ENCODE measurements around the gene GPHA2. TPM values are rescaled to one million over a fixed set of nuclear protein-coding genes. Genes with fewer than 3 reads are reported as not detected.

GPHA2 gene
- total and polyA plus RNA-seq, 2 of the 13 experiments (the other 11 are each of a cell fraction or from before 2014, with no cell fraction given) = 13.0 to 19.1 TPM

DNA sequence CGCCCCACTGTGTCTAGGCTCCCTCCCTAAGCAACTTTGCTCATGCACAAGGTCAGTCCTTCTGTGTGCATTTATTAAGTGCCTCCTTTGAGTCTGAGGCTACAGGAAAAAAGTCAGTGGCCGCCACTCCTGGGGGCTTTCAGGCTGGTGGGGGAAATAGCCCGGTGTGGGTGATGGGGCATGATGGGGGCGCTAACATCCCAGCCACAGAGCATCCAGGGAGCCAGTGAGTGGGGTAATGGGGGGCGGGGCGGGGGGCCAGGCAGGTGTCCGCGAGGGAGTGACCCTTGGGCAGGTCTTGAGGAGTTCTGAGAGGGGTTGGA, 47.3 kb downstream of the GPHA2 start (continued):
- TF ChIP-seq, protein P1, sequence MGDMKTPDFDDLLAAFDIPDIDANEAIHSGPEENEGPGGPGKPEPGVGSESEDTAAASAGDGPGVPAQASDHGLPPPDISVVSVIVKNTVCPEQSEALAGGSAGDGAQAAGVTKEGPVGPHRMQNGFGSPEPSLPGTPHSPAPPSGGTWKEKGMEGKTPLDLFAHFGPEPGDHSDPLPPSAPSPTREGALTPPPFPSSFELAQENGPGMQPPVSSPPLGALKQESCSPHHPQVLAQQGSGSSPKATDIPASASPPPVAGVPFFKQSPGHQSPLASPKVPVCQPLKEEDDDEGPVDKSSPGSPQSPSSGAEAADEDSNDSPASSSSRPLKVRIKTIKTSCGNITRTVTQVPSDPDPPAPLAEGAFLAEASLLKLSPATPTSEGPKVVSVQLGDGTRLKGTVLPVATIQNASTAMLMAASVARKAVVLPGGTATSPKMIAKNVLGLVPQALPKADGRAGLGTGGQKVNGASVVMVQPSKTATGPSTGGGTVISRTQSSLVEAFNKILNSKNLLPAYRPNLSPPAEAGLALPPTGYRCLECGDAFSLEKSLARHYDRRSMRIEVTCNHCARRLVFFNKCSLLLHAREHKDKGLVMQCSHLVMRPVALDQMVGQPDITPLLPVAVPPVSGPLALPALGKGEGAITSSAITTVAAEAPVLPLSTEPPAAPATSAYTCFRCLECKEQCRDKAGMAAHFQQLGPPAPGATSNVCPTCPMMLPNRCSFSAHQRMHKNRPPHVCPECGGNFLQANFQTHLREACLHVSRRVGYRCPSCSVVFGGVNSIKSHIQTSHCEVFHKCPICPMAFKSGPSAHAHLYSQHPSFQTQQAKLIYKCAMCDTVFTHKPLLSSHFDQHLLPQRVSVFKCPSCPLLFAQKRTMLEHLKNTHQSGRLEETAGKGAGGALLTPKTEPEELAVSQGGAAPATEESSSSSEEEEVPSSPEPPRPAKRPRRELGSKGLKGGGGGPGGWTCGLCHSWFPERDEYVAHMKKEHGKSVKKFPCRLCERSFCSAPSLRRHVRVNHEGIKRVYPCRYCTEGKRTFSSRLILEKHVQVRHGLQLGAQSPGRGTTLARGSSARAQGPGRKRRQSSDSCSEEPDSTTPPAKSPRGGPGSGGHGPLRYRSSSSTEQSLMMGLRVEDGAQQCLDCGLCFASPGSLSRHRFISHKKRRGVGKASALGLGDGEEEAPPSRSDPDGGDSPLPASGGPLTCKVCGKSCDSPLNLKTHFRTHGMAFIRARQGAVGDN (CRISPR knock-in tag; IDR thresholded peaks at IDR 0.05) = peak; percentile 3
- TF ChIP-seq TBX3 (IDR thresholded peaks at IDR 0.05; ENCODE audit: borderline replicate concordance) = no peak
- TF ChIP-seq, protein P2, sequence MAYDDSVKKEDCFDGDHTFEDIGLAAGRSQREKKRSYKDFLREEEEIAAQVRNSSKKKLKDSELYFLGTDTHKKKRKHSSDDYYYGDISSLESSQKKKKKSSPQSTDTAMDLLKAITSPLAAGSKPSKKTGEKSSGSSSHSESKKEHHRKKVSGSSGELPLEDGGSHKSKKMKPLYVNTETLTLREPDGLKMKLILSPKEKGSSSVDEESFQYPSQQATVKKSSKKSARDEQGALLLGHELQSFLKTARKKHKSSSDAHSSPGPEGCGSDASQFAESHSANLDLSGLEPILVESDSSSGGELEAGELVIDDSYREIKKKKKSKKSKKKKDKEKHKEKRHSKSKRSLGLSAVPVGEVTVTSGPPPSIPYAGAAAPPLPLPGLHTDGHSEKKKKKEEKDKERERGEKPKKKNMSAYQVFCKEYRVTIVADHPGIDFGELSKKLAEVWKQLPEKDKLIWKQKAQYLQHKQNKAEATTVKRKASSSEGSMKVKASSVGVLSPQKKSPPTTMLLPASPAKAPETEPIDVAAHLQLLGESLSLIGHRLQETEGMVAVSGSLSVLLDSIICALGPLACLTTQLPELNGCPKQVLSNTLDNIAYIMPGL (CRISPR knock-in tag; IDR thresholded peaks at IDR 0.05; ENCODE audit: borderline replicate concordance in 1 of 2, low read depth in 1 of 2) = 0 out of 4 replicates have a peak, but pooled peaks of 1 of the 2 experiments have one; percentile 2
- 0 out of 2 replicates have a peak, but pooled peaks have one; percentile 3 for TF ChIP-seq ZNF572 (CRISPR knock-in tag; IDR thresholded peaks at IDR 0.05)
- 0 out of 2 replicates have a peak, but pooled peaks have one; percentile 15 for TF ChIP-seq NR2C2 (CRISPR knock-in tag; IDR thresholded peaks at IDR 0.05; ENCODE audit: borderline replicate concordance)
- 0 out of 2 replicates have a peak, but pooled peaks have one; percentile 5 for TF ChIP-seq ZNF792 (CRISPR knock-in tag; IDR thresholded peaks at IDR 0.05)
- TF ChIP-seq, protein P3, sequence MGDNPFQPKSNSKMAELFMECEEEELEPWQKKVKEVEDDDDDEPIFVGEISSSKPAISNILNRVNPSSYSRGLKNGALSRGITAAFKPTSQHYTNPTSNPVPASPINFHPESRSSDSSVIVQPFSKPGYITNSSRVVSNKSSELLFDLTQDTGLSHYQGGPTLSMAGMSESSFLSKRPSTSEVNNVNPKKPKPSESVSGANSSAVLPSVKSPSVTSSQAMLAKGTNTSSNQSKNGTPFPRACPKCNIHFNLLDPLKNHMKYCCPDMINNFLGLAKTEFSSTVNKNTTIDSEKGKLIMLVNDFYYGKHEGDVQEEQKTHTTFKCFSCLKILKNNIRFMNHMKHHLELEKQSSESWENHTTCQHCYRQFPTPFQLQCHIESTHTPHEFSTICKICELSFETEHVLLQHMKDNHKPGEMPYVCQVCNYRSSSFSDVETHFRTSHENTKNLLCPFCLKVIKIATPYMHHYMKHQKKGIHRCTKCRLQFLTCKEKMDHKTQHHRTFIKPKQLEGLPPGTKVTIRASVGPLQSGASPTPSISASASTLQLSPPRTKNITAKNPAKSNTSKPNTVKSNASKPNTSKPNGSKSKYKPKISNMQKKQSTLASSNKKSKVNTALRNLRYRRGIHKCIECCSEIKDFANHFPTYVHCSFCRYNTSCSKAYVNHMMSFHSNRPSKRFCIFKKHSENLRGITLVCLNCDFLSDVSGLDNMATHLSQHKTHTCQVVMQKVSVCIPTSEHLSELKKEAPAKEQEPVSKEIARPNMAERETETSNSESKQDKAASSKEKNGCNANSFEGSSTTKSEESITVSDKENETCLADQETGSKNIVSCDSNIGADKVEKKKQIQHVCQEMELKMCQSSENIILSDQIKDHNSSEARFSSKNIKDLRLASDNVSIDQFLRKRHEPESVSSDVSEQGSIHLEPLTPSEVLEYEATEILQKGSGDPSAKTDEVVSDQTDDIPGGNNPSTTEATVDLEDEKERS (CRISPR knock-in tag; IDR thresholded peaks at IDR 0.05) = 0 out of 2 replicates have a peak, but pooled peaks have one; percentile 18
- TF ChIP-seq WIZ (CRISPR knock-in tag; IDR thresholded peaks at IDR 0.05) = 0 out of 2 replicates have a peak, but pooled peaks have one; percentile 43
- no peak for TF ChIP-seq PCBP1 (IDR thresholded peaks at IDR 0.05; ENCODE audit: borderline replicate concordance, low read depth, low read length)

Measured in HepG2 (cell line).